WTC11 (cell line): ENCODE results near the gene HOXD10.

ENCODE experiments used
- CREB1 ChIP-seq: sonication (generic); formaldehyde crosslinking; IDR thresholded peaks from 2 replicates; pipeline ENCODE4 v1.8.0; 2023; ENCODE audit warnings: mild to moderate bottlenecking, missing genetic modification reagents
- CTCF ChIP-seq: fragments of 200-600 bp; IDR thresholded peaks from 2 replicates; pipeline ENCODE4 v1.8.0; 2022; ENCODE audit warnings: antibody characterized with exemption
- EMX1 ChIP-seq: fragments of 250-450 bp; sonication (Bioruptor Pico); IDR thresholded peaks from 2 replicates; pipeline ENCODE4 v1.8.0; 2021; ENCODE audit warnings: mild to moderate bottlenecking
- ESRRA ChIP-seq: sonication (generic); formaldehyde crosslinking; IDR thresholded peaks from 2 replicates; pipeline ENCODE4 v1.8.1; 2022; ENCODE audit warnings: mild to moderate bottlenecking, missing genetic modification reagents, borderline replicate concordance
- FOXJ3 ChIP-seq: sonication (generic); formaldehyde crosslinking; IDR thresholded peaks from 2 replicates; pipeline ENCODE4 v1.9.0; 2021; ENCODE audit warnings: missing genetic modification reagents, mild to moderate bottlenecking, borderline replicate concordance
- MYBL2 ChIP-seq: sonication (generic); formaldehyde crosslinking; IDR thresholded peaks from 2 replicates; pipeline ENCODE4 v1.8.1; 2023; ENCODE audit warnings: mild to moderate bottlenecking, moderate library complexity, missing genetic modification reagents
- PRRX2 ChIP-seq: fragments of 250-450 bp; sonication (Bioruptor Pico); IDR thresholded peaks from 2 replicates; pipeline ENCODE4 v1.8.0; 2021; ENCODE audit warnings: mild to moderate bottlenecking
- STAT6 ChIP-seq: sonication (generic); formaldehyde crosslinking; conservative IDR thresholded peaks from 2 replicates; pipeline ENCODE4 v1.8.1; 2023; ENCODE audit warnings: mild to moderate bottlenecking, low read depth, missing genetic modification reagents, moderate library complexity
- TEAD4 ChIP-seq: sonication (generic); formaldehyde crosslinking; IDR thresholded peaks from 2 replicates; pipeline ENCODE4 v1.8.0; 2022; ENCODE audit warnings: mild to moderate bottlenecking, missing genetic modification reagents
- TP53 ChIP-seq: sonication (generic); formaldehyde crosslinking; IDR thresholded peaks from 2 replicates; pipeline ENCODE4 v1.8.1; 2023; ENCODE audit warnings: mild to moderate bottlenecking, missing genetic modification reagents
- ZBTB43 ChIP-seq: sonication (generic); formaldehyde crosslinking; IDR thresholded peaks from 2 replicates; pipeline ENCODE4 v1.8.1; 2023; ENCODE audit warnings: mild to moderate bottlenecking, missing genetic modification reagents
- ZNF121 ChIP-seq: sonication (generic); formaldehyde crosslinking; IDR thresholded peaks from 2 replicates; pipeline ENCODE4 v1.8.0; 2023; ENCODE audit warnings: missing genetic modification reagents
- ZNF138 ChIP-seq: sonication (generic); formaldehyde crosslinking; conservative IDR thresholded peaks from 2 replicates; pipeline ENCODE4 v1.8.1; 2022; ENCODE audit warnings: mild to moderate bottlenecking, moderate library complexity, missing genetic modification reagents
- ZSCAN18 ChIP-seq: fragments of 250-450 bp; sonication (Bioruptor Pico); IDR thresholded peaks from 2 replicates; pipeline ENCODE4 v2.1.2; 2022; ENCODE audit warnings: mild to moderate bottlenecking, moderate library complexity

GRCh38 chr2:176169181-176169580 lies 52.6 kb downstream of the HOXD10 start:
- no peak for TF ChIP-seq PRRX2
- no peak for TF ChIP-seq MYBL2 (CRISPR knock-in tag)
- TF ChIP-seq FOXJ3 (CRISPR knock-in tag), result no peak
- no peak for TF ChIP-seq CREB1 (CRISPR knock-in tag)
- no peak for TF ChIP-seq CTCF
- TF ChIP-seq ESRRA (CRISPR knock-in tag), result no peak
- no peak for TF ChIP-seq STAT6
- no peak for TF ChIP-seq TEAD4
- no peak for TF ChIP-seq EMX1 (CRISPR knock-in tag)
- TF ChIP-seq ZNF121 (CRISPR knock-in tag), result no peak
- TF ChIP-seq ZNF138 (CRISPR knock-in tag), result no peak
- no peak for TF ChIP-seq TP53
- TF ChIP-seq ZBTB43, result no peak
- no peak for TF ChIP-seq ZSCAN18 (CRISPR knock-in tag)
